Endothelial cell of umbilical vein (primary cell): ENCODE results near the gene GPR158. TPM values are rescaled to one million over a fixed set of nuclear protein-coding genes. Genes with fewer than 3 reads are reported as not detected.

Source experiments
- BruUV-seq: library from RNA; stranded (reverse); fragments of 400-500 nt; replicated peaks from 2 replicates; lab custom pipeline; 2021; lab: Mats Ljungman, UMichigan
- CTCF ChIA-PET: fragments of 300-600, 350-600 bp; sonication (Branson Sonifier 250); formaldehyde crosslinking; loops from one replicate; lab custom pipeline; 2021; ENCODE audit warnings: antibody characterized with exemption, inconsistent platforms; lab: Charles Lee
- POLR2A ChIA-PET: fragments of 300-600, 350-600 bp; sonication (Branson Sonifier 250); formaldehyde crosslinking; loops from one replicate; lab custom pipeline; 2021; ENCODE audit warnings: antibody characterized with exemption, inconsistent platforms; lab: Charles Lee
- DNase-seq: peaks from one replicate; pipeline ENCODE4 v3.0.0-alpha.2; 2011; ENCODE audit warnings: low read depth, low spot score
- FAIRE-seq: peaks from 2 replicates; lab custom pipeline; 2011; peaks lifted over from hg19 to GRCh38; lab: Jason Lieb, UNC
- H2AFZ ChIP-seq: 2 replicates; pipeline ENCODE4 v1.6.0; 2012; ENCODE audit warnings: low read depth, low read length, control low read depth, inconsistent platforms
- H3K27ac ChIP-seq: 2 replicates; pipeline ENCODE4 v1.5.1; 2011; ENCODE audit warnings: low read depth, mild to moderate bottlenecking, control low read depth, low read length, moderate library complexity; ENCODE audit not compliant: insufficient read depth
- H3K27me3 ChIP-seq, 2 experiments: 2 replicates each; pipeline versions ENCODE4 v1.6.0 to v1.6.1; 2011; ENCODE audit warnings: low read length in 2 of 2, mixed read lengths in 1 of 2; ENCODE audit not compliant: control insufficient read depth in 2 of 2, insufficient read depth in 2 of 2
- H3K36me3 ChIP-seq, 2 experiments: 2 replicates in 1 of 2; 3 replicates in 1 of 2; pipeline ENCODE4 v1.5.1; 2011; ENCODE audit warnings: low read length in 2 of 2, mild to moderate bottlenecking in 1 of 2, moderate library complexity in 1 of 2; ENCODE audit not compliant: control insufficient read depth in 2 of 2, insufficient read depth in 2 of 2; ENCODE audit errors: extremely low read depth in 1 of 2
- H3K4me1 ChIP-seq: 3 replicates; pipeline ENCODE4 v1.5.1; 2011; ENCODE audit warnings: mild to moderate bottlenecking, low read length; ENCODE audit not compliant: control insufficient read depth, insufficient read depth; ENCODE audit errors: extremely low read depth
- H3K4me2 ChIP-seq: 2 replicates; pipeline ENCODE4 v1.6.1; 2011; ENCODE audit warnings: low read length, control low read depth, mixed read lengths; ENCODE audit not compliant: insufficient read depth
- H3K4me3 ChIP-seq, 3 experiments: fragments of 200-600 bp in 1 of 3; sonication (generic), shearing (Covaris generic) in 1 of 3; replicated peaks in 1 of 3; 2 replicates each; pipeline ENCODE4 v1.5.1; 2011 to 2016; ENCODE audit warnings: control low read depth in 3 of 3, low read length in 3 of 3, mild to moderate bottlenecking in 2 of 3, inconsistent platforms in 1 of 3, low read depth in 1 of 3, moderate library complexity in 1 of 3; ENCODE audit not compliant: insufficient read depth in 1 of 3
- H3K79me2 ChIP-seq: 2 replicates; pipeline ENCODE4 v1.6.0; 2012; ENCODE audit warnings: low read length, inconsistent platforms; ENCODE audit not compliant: control insufficient read depth, insufficient read depth
- H3K9ac ChIP-seq: replicated peaks from 2 replicates; pipeline ENCODE3; 2011; ENCODE audit warnings: low read length, control low read depth; ENCODE audit not compliant: insufficient read depth; ENCODE audit errors: extremely low read depth
- H3K9me1 ChIP-seq: replicated peaks from 3 replicates; pipeline ENCODE4 v1.6.0; 2011; ENCODE audit warnings: mild to moderate bottlenecking, low read length; ENCODE audit not compliant: control insufficient read depth, insufficient read depth; ENCODE audit errors: extremely low read depth
- H3K9me3 ChIP-seq: replicated peaks from 2 replicates; pipeline ENCODE4 v1.5.1; 2012; ENCODE audit warnings: low read length, inconsistent platforms; ENCODE audit not compliant: control insufficient read depth, insufficient read depth
- H4K20me1 ChIP-seq: replicated peaks from 2 replicates; pipeline ENCODE3; 2011; ENCODE audit warnings: mild to moderate bottlenecking, low read length; ENCODE audit not compliant: control insufficient read depth, insufficient read depth; ENCODE audit errors: extremely low read depth
- EZH2 ChIP-seq: IDR thresholded peaks from 2 replicates; pipeline ENCODE4 v1.6.1; 2012; ENCODE audit warnings: borderline replicate concordance, low read depth, mild to moderate bottlenecking, moderate library complexity, low read length, inconsistent platforms; ENCODE audit not compliant: severe bottlenecking
- FOS ChIP-seq: IDR thresholded peaks from 2 replicates; pipeline ENCODE4 v1.6.1; 2011; ENCODE audit warnings: mild to moderate bottlenecking, low read length, moderate library complexity, borderline replicate concordance; ENCODE audit not compliant: insufficient read depth
- GATA2 ChIP-seq: IDR thresholded peaks from 2 replicates; pipeline ENCODE4 v1.7.0; 2011; ENCODE audit warnings: low read depth, mild to moderate bottlenecking, moderate library complexity, mixed read lengths, low read length; ENCODE audit not compliant: insufficient read length, insufficient read depth
- JUN ChIP-seq: IDR thresholded peaks from 2 replicates; pipeline ENCODE4 v1.6.1; 2011; ENCODE audit warnings: borderline replicate concordance, low read depth; ENCODE audit not compliant: insufficient read length, insufficient read depth
- MAX ChIP-seq: IDR thresholded peaks from 2 replicates; pipeline ENCODE4 v1.6.1; 2011; ENCODE audit not compliant: insufficient read depth, insufficient read length
- MYC ChIP-seq: IDR thresholded peaks from one replicate; pipeline ENCODE4 v1.6.1; 2011; ENCODE audit warnings: mild to moderate bottlenecking, low read depth, low read length
- POLR2A ChIP-seq: IDR thresholded peaks from 2 replicates; pipeline ENCODE4 v1.6.1; 2012; ENCODE audit warnings: low read depth, mild to moderate bottlenecking, control low read depth, low read length
- POLR2AphosphoS5 ChIP-seq: IDR thresholded peaks from 2 replicates; pipeline ENCODE4 v1.6.1; 2012; ENCODE audit warnings: low read depth, mild to moderate bottlenecking, control low read depth, low read length, moderate library complexity; ENCODE audit not compliant: insufficient read depth
- dilution Hi-C: fragments of 300-500 bp; cut with MboI; formaldehyde crosslinking; loops from one replicate; pipeline ENCODE4 v1.15.0; 2019; ENCODE audit warnings: low sequenced_read_pairs; ENCODE audit not compliant: extremely low pct_ligation_motif_present
- intact Hi-C: fragments of 100-400 bp; cut with micrococcal nuclease; formaldehyde crosslinking; loops from one replicate; pipeline ENCODE4 v1.10.0; 2022
- polyA plus RNA-seq, 4 experiments: library from polyadenylated mRNA; depleted of rRNA in 3 of 4; stranded (reverse) in 3 of 4; unstranded in 1 of 4; fragments of >200 nt; gene quantifications; 2 replicates each; pipeline versions ENCODE4 v1.2.1 to v1.2.3, GENCODE V29; 2011 to 2012; ENCODE audit warnings: missing spikeins in 1 of 4
- total RNA-seq: library from RNA; stranded (reverse); gene quantifications from 2 replicates; pipeline ENCODE4 v1.2.3, GENCODE V29; 2021
- TF ChIP-seq, protein P1 (sequence below), 2 donors: IDR thresholded peaks; 1 replicate in 1 of 2; 2 replicates in 1 of 2; pipeline ENCODE4 v1.5.1; 2011; ENCODE audit warnings: low read length in 2 of 2, mild to moderate bottlenecking in 2 of 2, moderate library complexity in 2 of 2, control low read depth in 1 of 2, inconsistent platforms in 1 of 2, low read depth in 1 of 2; ENCODE audit not compliant: insufficient read depth in 1 of 2; ENCODE audit errors: extremely low read depth in 1 of 2

Gene GPR158
- total and polyA plus RNA-seq, 2 donors (not counting 3 experiments of a cell fraction or from before 2014, with no cell fraction given), result not detected

GRCh38 chr10:25633542-25633941 lies 458.7 kb downstream of the GPR158 start:
- BruUV-seq, result no TSS peak
- CTCF ChIA-PET, result no interaction called here

More at GRCh38 chr10:25633542-25633941, 458.7 kb downstream of the GPR158 start:
- Histone ChIP-seq H3K79me2 (no peaks in the 10 kb centered on the region), H3K27me3 (no peaks in the 10 kb centered on the region), H4K20me1 (no peaks in the 10 kb centered on the region), H3K9ac (no peak overlapping the region), H3K9me3 (no peaks in the 10 kb centered on the region), H3K27ac (no peak overlapping the region), H3K4me2 (no peak overlapping the region), H3K4me3 (no peak overlapping the region), H3K4me1 (no peaks in the 10 kb centered on the region), H2AFZ (no peak overlapping the region), H3K9me1 (no peaks in the 10 kb centered on the region), H3K36me3 (no peaks in the 10 kb centered on the region)
- intact Hi-C loops (no loop called here), dilution Hi-C loops (no loop called here)
- FAIRE-seq (no peak), DNase-seq (no peak)
- POLR2A ChIA-PET, result no interaction called here
- TF ChIP-seq GATA2 (no peak), MYC (no peak), POLR2AphosphoS5 (no peak), FOS (no peak), JUN (no peak), EZH2 (no peak), MAX (no peak), POLR2A (no peak)
- TF ChIP-seq, protein P1, sequence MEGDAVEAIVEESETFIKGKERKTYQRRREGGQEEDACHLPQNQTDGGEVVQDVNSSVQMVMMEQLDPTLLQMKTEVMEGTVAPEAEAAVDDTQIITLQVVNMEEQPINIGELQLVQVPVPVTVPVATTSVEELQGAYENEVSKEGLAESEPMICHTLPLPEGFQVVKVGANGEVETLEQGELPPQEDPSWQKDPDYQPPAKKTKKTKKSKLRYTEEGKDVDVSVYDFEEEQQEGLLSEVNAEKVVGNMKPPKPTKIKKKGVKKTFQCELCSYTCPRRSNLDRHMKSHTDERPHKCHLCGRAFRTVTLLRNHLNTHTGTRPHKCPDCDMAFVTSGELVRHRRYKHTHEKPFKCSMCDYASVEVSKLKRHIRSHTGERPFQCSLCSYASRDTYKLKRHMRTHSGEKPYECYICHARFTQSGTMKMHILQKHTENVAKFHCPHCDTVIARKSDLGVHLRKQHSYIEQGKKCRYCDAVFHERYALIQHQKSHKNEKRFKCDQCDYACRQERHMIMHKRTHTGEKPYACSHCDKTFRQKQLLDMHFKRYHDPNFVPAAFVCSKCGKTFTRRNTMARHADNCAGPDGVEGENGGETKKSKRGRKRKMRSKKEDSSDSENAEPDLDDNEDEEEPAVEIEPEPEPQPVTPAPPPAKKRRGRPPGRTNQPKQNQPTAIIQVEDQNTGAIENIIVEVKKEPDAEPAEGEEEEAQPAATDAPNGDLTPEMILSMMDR (IDR thresholded peaks at IDR 0.05; ENCODE audit: extremely low read depth in 1 of 2, insufficient read depth in 1 of 2, low read depth in 1 of 2, low read length in 2 of 2), result no peak
